GM13977 (cell line): Measurements from ENCODE around the gene FBH1.
"Not testable (repeated sequence)": the region's sequence is repeated elsewhere in the genome, so short reads cannot be mapped to it uniquely, and the experiment has no call there.

ENCODE experiments used
- DNase-seq: peaks from one replicate; pipeline ENCODE4 v3.0.0; 2012; ENCODE audit warnings: low spot score
- in situ Hi-C: fragments of 300-500 bp; cut with MboI; formaldehyde crosslinking; loops from one replicate; pipeline ENCODE4 v1.12.0; 2022; ENCODE audit warnings: low sequenced_read_pairs, low pct_unique_long_range_greater_than_20kb, mixed read lengths, inconsistent platforms; ENCODE audit not compliant: unreplicated experiment
- TF ChIP-seq, protein P1 (sequence below): IDR thresholded peaks from 2 replicates; pipeline ENCODE4 v1.5.1; 2012; ENCODE audit warnings: mild to moderate bottlenecking, control low read depth; ENCODE audit not compliant: insufficient read depth; ENCODE audit errors: extremely low read depth, missing control alignments

FBH1 gene

DNA sequence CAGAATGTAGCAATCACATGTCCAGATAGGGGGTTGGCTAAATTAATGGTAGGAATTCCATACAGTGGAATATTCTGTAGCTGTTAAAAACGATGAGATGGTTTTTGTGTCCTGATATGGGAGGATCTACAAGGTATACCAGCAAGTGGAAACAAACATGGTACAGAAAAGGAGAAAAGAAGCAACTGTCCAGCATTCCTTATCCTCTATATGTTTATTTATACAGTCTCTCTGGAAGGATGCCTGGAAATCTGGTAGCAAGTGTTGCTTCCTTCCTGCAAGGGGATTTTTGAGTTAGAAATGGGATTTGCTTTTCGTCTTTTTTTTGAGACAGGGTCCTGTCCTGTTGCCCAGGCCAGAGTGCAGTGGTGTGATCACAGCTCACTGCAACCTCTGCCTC, 68.0 kb downstream of the FBH1 start:
- TF ChIP-seq, protein P1, sequence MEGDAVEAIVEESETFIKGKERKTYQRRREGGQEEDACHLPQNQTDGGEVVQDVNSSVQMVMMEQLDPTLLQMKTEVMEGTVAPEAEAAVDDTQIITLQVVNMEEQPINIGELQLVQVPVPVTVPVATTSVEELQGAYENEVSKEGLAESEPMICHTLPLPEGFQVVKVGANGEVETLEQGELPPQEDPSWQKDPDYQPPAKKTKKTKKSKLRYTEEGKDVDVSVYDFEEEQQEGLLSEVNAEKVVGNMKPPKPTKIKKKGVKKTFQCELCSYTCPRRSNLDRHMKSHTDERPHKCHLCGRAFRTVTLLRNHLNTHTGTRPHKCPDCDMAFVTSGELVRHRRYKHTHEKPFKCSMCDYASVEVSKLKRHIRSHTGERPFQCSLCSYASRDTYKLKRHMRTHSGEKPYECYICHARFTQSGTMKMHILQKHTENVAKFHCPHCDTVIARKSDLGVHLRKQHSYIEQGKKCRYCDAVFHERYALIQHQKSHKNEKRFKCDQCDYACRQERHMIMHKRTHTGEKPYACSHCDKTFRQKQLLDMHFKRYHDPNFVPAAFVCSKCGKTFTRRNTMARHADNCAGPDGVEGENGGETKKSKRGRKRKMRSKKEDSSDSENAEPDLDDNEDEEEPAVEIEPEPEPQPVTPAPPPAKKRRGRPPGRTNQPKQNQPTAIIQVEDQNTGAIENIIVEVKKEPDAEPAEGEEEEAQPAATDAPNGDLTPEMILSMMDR = no peak
- no peak for DNase-seq
- in situ Hi-C loops = no loop called here

DNA sequence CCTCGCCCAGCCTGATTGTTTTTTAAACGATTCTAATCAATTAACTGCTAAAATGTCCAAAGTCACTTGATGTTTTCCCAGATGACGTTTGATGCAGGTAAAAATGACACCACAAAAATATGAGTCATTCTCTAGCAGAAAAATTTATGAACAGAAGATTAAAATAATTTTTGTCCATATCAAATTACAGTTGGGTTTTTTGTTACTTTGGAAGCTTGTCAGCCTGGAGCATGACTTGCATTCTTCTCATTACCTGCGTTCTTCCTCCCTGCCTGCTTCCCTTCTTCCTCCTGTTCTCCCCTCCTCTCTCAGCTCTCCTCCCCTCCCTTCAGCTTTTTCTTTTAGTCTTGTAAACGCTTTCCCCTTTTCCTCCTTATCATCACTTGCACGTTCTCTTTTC, 68.6 kb downstream of the FBH1 start:
- in situ Hi-C loops = no loop called here
- TF ChIP-seq, protein P1 = no peak
- DNase-seq = no peak

DNA sequence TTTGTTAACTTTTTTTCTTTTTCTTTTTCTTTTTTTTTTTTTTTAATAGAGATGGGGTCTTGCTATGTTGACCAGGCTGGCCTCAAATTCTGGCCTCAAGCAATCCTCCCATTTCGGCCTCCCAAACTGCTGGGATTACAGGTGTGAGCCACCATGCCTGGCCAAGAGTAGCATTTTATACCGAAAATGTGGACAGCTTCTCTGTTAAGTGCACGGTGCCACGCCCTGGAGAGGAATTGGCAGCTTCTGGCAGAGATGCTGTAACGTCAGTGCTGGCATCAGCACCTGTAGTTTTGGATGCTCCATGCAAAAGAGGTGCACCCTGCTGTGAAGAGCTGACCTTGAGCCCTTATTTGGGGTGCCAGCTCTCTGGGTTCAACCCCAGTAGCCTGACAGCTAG, 69.1 kb downstream of the FBH1 start:
- no peak for DNase-seq

DNA sequence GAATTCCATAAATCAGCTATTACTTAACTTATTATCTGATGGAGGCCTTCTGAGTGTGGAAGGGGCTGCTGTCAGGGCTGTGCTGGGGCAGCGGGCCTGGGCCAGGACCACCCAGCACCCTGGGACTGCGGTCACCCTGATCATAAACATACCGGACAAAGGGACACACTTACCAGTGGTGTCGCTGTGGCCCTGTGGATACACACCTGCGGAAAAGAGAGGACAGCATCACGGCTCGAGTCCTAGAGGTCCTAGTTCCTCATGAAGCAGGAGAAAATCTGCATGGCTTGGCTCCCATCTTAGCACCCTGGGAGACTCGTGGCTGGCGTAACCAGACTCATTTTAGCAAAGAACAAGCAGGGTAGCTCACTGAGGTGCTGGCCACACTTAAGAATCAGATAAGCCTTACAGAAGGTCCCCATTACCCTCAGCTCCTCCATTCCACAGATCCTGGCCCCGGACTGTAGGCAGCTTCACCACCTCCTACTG, 69.6 kb downstream of the FBH1 start:
- in situ Hi-C loops = no loop called here
- TF ChIP-seq, protein P1 = no peak
- no peak for DNase-seq

More for the DNA sequence above, 69.1 kb downstream of the FBH1 start:
- in situ Hi-C loops = no loop called here
- TF ChIP-seq, protein P1 = no peak

GRCh38 chr10:5960070-5960972, 70.3 kb downstream of the FBH1 start:
- in situ Hi-C loops = no loop called here
- no peak for DNase-seq
- TF ChIP-seq, protein P1 = no peak

DNA sequence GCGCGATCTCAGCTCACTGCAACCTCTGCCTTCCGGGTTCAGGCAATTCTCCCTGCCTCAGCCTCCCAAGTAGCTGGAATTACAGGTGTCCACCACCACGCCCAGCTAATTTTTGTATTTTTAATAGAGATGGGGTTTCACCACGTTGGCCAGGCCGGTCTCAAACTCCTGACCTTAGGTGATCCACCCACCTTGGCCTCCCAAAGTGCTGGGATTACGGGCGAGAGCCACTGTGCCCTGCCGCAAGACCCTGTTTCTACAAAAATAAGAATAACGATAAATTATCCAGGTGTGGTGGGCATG, 70.9 kb downstream of the FBH1 start:
- DNase-seq, in situ Hi-C loops: not testable (repeated sequence)

DNA sequence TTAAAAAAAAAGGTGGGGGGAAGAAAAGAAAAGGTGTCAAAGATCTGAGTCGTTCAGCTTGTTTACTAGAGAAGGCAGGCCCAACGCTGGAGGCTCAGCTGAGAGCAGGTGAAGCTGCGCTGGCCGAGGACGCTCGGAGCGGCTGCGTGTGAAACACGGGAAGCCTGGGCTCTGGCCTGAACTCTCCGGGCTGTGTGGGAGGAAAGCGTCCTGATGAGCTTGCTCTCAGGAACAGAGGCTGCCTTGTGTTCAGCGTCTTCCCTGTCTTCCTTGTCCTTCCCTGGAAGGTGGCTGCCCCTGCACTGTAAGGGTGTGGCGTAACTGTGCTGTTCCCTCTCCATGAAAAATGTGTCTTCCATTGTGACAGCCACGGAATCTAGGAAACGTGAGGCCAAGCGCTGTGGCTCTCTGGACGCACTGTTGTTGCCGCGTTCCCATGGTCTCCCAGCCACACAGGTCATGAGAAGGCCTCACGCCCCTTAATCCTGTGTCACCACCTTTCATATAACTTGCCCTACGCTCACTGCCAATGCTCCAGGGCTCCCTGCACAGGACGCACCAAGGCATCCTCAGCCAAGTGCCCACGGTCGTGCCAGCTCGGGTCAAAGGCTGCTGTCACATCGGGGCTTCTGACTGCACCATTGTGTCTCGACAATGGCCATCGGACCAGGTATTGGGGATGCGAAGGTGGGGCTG, 71.5 kb downstream of the FBH1 start:
- TF ChIP-seq, protein P1 = no peak
- in situ Hi-C loops = no loop called here
- DNase-seq = no peak

DNA sequence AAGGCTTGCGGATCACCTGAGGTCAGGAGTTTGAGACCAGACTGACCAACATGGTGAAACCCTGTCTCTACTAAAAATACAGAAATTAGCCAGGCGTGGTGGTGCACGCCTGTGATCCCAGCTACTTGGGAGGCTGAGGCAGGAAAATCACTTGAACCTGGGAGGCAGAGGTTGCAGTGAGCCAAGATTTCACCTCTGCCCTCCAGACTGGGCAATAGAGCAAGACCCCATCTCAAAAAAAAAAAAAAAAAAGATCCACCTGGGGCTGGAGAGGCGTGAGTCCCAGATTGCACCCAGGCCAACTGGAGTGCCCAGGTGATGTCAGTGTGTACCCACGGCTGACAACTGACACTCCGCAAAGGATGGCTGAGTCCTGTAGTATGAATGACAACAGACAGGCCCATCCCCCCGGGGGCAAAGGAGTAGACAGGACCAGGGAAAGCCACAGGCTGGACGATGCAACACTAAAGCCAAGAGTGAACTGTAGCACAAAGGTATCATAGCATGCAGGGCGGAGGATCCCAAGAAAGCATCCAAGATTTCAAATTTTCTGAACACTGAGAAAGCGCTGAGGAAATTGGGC, 72.4 kb downstream of the FBH1 start:
- peak; percentile 5 for DNase-seq
- in situ Hi-C loops = not testable (repeated sequence)
